ENCODE results near the gene GNG7.
A peak's percentile ranks its signal among the peaks of the same experiment; 100 is the strongest.
"Not testable (repeated sequence)": the region's sequence is repeated elsewhere in the genome, so short reads cannot be mapped to it uniquely, and the experiment has no call there.

Gene GNG7

GRCh38 chr19:2507109-2507508, 195.4 kb downstream of the GNG7 start:
- no peak for TF ChIP-seq TAF1 (IDR thresholded peaks at IDR 0.05; ENCODE audit: borderline replicate concordance, low read depth, low read length)
- TF ChIP-seq POLR2A (IDR thresholded peaks at IDR 0.05; ENCODE audit: low read depth, low read length): no peak
- TF ChIP-seq POLR2AphosphoS5 (IDR thresholded peaks at IDR 0.05; ENCODE audit: low read depth, low read length): no peak
- peak; percentile 14 for FAIRE-seq
- no peak for DNase-seq (ENCODE audit: insufficient read length)

- FAIRE-seq; DNase-seq (ENCODE audit: insufficient read length): not testable (repeated sequence)
Measured at GRCh38 chr19:2506656-2507055, 195.8 kb downstream of the GNG7 start.

GRCh38 chr19:2503521-2504109, 198.9 kb downstream of the GNG7 start:
- no peak for DNase-seq (ENCODE audit: insufficient read length)
- FAIRE-seq: peak; percentile 40
- TF ChIP-seq POLR2AphosphoS5 (IDR thresholded peaks at IDR 0.05; ENCODE audit: low read depth, low read length) (no peak), TAF1 (IDR thresholded peaks at IDR 0.05; ENCODE audit: borderline replicate concordance, low read depth, low read length) (no peak), POLR2A (IDR thresholded peaks at IDR 0.05; ENCODE audit: low read depth, low read length) (no peak)

- no peak for FAIRE-seq
- TF ChIP-seq POLR2A (IDR thresholded peaks at IDR 0.05; ENCODE audit: low read depth, low read length) (no peak), TAF1 (IDR thresholded peaks at IDR 0.05; ENCODE audit: borderline replicate concordance, low read depth, low read length) (no peak), POLR2AphosphoS5 (IDR thresholded peaks at IDR 0.05; ENCODE audit: low read depth, low read length) (no peak)
- DNase-seq (ENCODE audit: insufficient read length): no peak
Measured at GRCh38 chr19:2500841-2501261, 201.6 kb downstream of the GNG7 start.

- DNase-seq (ENCODE audit: insufficient read length): no peak
- TF ChIP-seq TAF1 (IDR thresholded peaks at IDR 0.05; ENCODE audit: borderline replicate concordance, low read depth, low read length): no peak
- no peak for TF ChIP-seq POLR2A (IDR thresholded peaks at IDR 0.05; ENCODE audit: low read depth, low read length)
- no peak for TF ChIP-seq POLR2AphosphoS5 (IDR thresholded peaks at IDR 0.05; ENCODE audit: low read depth, low read length)
- no peak for FAIRE-seq
Measured at GRCh38 chr19:2500156-2500555, 202.3 kb downstream of the GNG7 start.

GRCh38 chr19:2497186-2497585, 205.3 kb downstream of the GNG7 start:
- no peak for TF ChIP-seq POLR2A (IDR thresholded peaks at IDR 0.05; ENCODE audit: low read depth, low read length)
- TF ChIP-seq POLR2AphosphoS5 (IDR thresholded peaks at IDR 0.05; ENCODE audit: low read depth, low read length): no peak
- TF ChIP-seq TAF1 (IDR thresholded peaks at IDR 0.05; ENCODE audit: borderline replicate concordance, low read depth, low read length): no peak
- no peak for DNase-seq (ENCODE audit: insufficient read length)
- FAIRE-seq: no peak

- TF ChIP-seq POLR2AphosphoS5 (IDR thresholded peaks at IDR 0.05; ENCODE audit: low read depth, low read length) (no peak), TAF1 (IDR thresholded peaks at IDR 0.05; ENCODE audit: borderline replicate concordance, low read depth, low read length) (no peak), POLR2A (IDR thresholded peaks at IDR 0.05; ENCODE audit: low read depth, low read length) (no peak)
- DNase-seq (ENCODE audit: insufficient read length): peak; percentile 8
- FAIRE-seq: no peak
Measured at GRCh38 chr19:2495651-2496316, 206.7 kb downstream of the GNG7 start.

- no peak for TF ChIP-seq POLR2A (IDR thresholded peaks at IDR 0.05; ENCODE audit: low read depth, low read length)
- TF ChIP-seq TAF1 (IDR thresholded peaks at IDR 0.05; ENCODE audit: borderline replicate concordance, low read depth, low read length): no peak
- no peak for TF ChIP-seq POLR2AphosphoS5 (IDR thresholded peaks at IDR 0.05; ENCODE audit: low read depth, low read length)
- DNase-seq (ENCODE audit: insufficient read length) (peak; percentile 31), FAIRE-seq (no peak)
Measured at GRCh38 chr19:2495130-2495641, 207.3 kb downstream of the GNG7 start.

- TF ChIP-seq POLR2AphosphoS5 (IDR thresholded peaks at IDR 0.05; ENCODE audit: low read depth, low read length): no peak
- TF ChIP-seq POLR2A (IDR thresholded peaks at IDR 0.05; ENCODE audit: low read depth, low read length): no peak
- TF ChIP-seq TAF1 (IDR thresholded peaks at IDR 0.05; ENCODE audit: borderline replicate concordance, low read depth, low read length): no peak
- DNase-seq (ENCODE audit: insufficient read length) (peak; percentile 85), FAIRE-seq (peak; percentile 76)
Measured at GRCh38 chr19:2494447-2495129, 207.9 kb downstream of the GNG7 start.

- no peak for FAIRE-seq
- TF ChIP-seq POLR2AphosphoS5 (IDR thresholded peaks at IDR 0.05; ENCODE audit: low read depth, low read length) (no peak), POLR2A (IDR thresholded peaks at IDR 0.05; ENCODE audit: low read depth, low read length) (no peak), TAF1 (IDR thresholded peaks at IDR 0.05; ENCODE audit: borderline replicate concordance, low read depth, low read length) (no peak)
Measured at GRCh38 chr19:2494084-2494446, 208.4 kb downstream of the GNG7 start.

GRCh38 chr19:2493448-2493847, 209.0 kb downstream of the GNG7 start:
- not testable (repeated sequence) for FAIRE-seq; DNase-seq (ENCODE audit: insufficient read length)

More at GRCh38 chr19:2494084-2494446, 208.4 kb downstream of the GNG7 start:
- DNase-seq (ENCODE audit: insufficient read length): peak; percentile 13

GRCh38 chr19:2492870-2493269, 209.6 kb downstream of the GNG7 start:
- DNase-seq (ENCODE audit: insufficient read length) (peak; percentile 10), FAIRE-seq (no peak)
- TF ChIP-seq TAF1 (IDR thresholded peaks at IDR 0.05; ENCODE audit: borderline replicate concordance, low read depth, low read length) (no peak), POLR2A (IDR thresholded peaks at IDR 0.05; ENCODE audit: low read depth, low read length) (no peak), POLR2AphosphoS5 (IDR thresholded peaks at IDR 0.05; ENCODE audit: low read depth, low read length) (no peak)
